SK-N-SH treated with all-trans-retinoic acid at 6 μM for 48 hours (cell line): Measurements from ENCODE around the gene POLR3H.

Experiments
- CSDC2 ChIP-seq: fragments of 250-450 bp; sonication (Bioruptor Pico); IDR thresholded peaks from 2 replicates; pipeline ENCODE4 v1.5.0; 2020; ENCODE audit warnings: mild to moderate bottlenecking, moderate library complexity
- TCF4 ChIP-seq: fragments of 250-450 bp; sonication (Bioruptor Pico); IDR thresholded peaks from 2 replicates; pipeline ENCODE4 v1.8.0; 2021; ENCODE audit warnings: mild to moderate bottlenecking, moderate library complexity, borderline replicate concordance
- ZFP3 ChIP-seq: fragments of 250-450 bp; sonication (Bioruptor Pico); IDR thresholded peaks from 2 replicates; pipeline ENCODE4 v1.5.0; 2020; ENCODE audit warnings: mild to moderate bottlenecking, moderate library complexity
- TF ChIP-seq, protein P1 (sequence below): fragments of 250-450 bp; sonication (Bioruptor Pico); IDR thresholded peaks from 2 replicates; pipeline ENCODE4 v1.5.1; 2021; ENCODE audit warnings: mild to moderate bottlenecking, moderate library complexity
- TF ChIP-seq, protein P2 (sequence below): fragments of 250-450 bp; sonication (Bioruptor Pico); IDR thresholded peaks from 2 replicates; pipeline ENCODE4 v1.8.0; 2020; ENCODE audit warnings: mild to moderate bottlenecking, moderate library complexity, borderline replicate concordance

DNA sequence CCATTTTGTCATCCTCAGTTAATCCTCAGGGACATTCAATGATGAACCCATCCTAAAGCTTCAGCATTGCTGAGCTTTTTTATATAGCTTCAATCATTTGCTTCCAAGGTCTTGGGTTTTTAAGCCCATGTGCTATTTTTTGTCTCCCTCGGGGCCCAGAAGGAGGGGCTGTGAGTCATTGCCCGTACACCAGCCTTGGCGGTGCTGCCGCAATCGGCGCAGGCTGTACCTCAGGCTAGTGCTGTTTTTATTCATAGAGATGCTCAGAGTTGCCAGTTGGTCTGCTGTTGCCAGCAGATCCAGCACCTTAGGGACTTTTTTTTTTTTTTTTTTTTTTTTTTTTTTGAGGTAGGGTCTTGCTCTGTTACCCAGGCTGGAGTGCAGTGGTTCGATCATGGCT lies 39.9 kb downstream of the POLR3H start:
- TF ChIP-seq CSDC2 (CRISPR knock-in tag) (no peak), ZFP3 (CRISPR knock-in tag) (no peak), TCF4 (CRISPR knock-in tag) (no peak)
- TF ChIP-seq, protein P1, sequence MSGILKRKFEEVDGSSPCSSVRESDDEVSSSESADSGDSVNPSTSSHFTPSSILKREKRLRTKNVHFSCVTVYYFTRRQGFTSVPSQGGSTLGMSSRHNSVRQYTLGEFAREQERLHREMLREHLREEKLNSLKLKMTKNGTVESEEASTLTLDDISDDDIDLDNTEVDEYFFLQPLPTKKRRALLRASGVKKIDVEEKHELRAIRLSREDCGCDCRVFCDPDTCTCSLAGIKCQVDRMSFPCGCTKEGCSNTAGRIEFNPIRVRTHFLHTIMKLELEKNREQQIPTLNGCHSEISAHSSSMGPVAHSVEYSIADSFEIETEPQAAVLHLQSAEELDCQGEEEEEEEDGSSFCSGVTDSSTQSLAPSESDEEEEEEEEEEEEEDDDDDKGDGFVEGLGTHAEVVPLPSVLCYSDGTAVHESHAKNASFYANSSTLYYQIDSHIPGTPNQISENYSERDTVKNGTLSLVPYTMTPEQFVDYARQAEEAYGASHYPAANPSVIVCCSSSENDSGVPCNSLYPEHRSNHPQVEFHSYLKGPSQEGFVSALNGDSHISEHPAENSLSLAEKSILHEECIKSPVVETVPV (CRISPR knock-in tag), result no peak
- TF ChIP-seq, protein P2, sequence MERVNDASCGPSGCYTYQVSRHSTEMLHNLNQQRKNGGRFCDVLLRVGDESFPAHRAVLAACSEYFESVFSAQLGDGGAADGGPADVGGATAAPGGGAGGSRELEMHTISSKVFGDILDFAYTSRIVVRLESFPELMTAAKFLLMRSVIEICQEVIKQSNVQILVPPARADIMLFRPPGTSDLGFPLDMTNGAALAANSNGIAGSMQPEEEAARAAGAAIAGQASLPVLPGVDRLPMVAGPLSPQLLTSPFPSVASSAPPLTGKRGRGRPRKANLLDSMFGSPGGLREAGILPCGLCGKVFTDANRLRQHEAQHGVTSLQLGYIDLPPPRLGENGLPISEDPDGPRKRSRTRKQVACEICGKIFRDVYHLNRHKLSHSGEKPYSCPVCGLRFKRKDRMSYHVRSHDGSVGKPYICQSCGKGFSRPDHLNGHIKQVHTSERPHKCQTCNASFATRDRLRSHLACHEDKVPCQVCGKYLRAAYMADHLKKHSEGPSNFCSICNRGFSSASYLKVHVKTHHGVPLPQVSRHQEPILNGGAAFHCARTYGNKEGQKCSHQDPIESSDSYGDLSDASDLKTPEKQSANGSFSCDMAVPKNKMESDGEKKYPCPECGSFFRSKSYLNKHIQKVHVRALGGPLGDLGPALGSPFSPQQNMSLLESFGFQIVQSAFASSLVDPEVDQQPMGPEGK, result no peak
